Endothelial cell (in vitro differentiated cells): ENCODE results near the gene SOX18. TPM values are rescaled to one million over a fixed set of nuclear protein-coding genes. Genes with fewer than 3 reads are reported as not detected.

ENCODE experiments used
- DNase-seq: peaks from one replicate; pipeline ENCODE4 v3.0.0; 2021; ENCODE audit warnings: low spot score
- H3K27ac Mint-ChIP-seq: one replicate; pipeline ENCODE4 v1.8.0; 2021; ENCODE audit warnings: mixed read lengths, inconsistent platforms; ENCODE audit not compliant: unreplicated experiment
- H3K27me3 Mint-ChIP-seq: one replicate; pipeline ENCODE4 v1.8.0; 2021; ENCODE audit warnings: mild to moderate bottlenecking, moderate library complexity, mixed read lengths, inconsistent platforms; ENCODE audit not compliant: unreplicated experiment
- H3K36me3 Mint-ChIP-seq: one replicate; pipeline ENCODE4 v1.8.0; 2021; ENCODE audit warnings: mild to moderate bottlenecking, low read depth, mixed read lengths, inconsistent platforms; ENCODE audit not compliant: unreplicated experiment
- H3K4me1 Mint-ChIP-seq: one replicate; pipeline ENCODE4 v1.8.0; 2021; ENCODE audit warnings: mild to moderate bottlenecking, mixed read lengths, inconsistent platforms; ENCODE audit not compliant: unreplicated experiment
- H3K4me3 Mint-ChIP-seq: one replicate; pipeline ENCODE4 v1.8.0; 2021; ENCODE audit warnings: mild to moderate bottlenecking, mixed read lengths, inconsistent platforms; ENCODE audit not compliant: unreplicated experiment
- H3K9me3 Mint-ChIP-seq: one replicate; pipeline ENCODE4 v1.8.0; 2021; ENCODE audit warnings: mixed read lengths, inconsistent platforms; ENCODE audit not compliant: unreplicated experiment
- total RNA-seq: library from RNA; stranded (reverse); fragmentation: NEBNext Ultra II Directional; extraction: Animal tissue kit (Norgen Biotek cat#: 25700); gene quantifications from one replicate; pipeline ENCODE4 v1.2.1, GENCODE V29; 2021; ENCODE audit not compliant: unreplicated experiment
- TF ChIP-seq, protein P1 (sequence below): fragments of 200-600 bp; sonication (generic); IDR thresholded peaks from one replicate; pipeline ENCODE4 v1.5.0; 2021; ENCODE audit warnings: antibody characterized with exemption; ENCODE audit not compliant: unreplicated experiment

SOX18 gene
- total RNA-seq, 1 donor from 2014 or later, result 149 TPM

DNA sequence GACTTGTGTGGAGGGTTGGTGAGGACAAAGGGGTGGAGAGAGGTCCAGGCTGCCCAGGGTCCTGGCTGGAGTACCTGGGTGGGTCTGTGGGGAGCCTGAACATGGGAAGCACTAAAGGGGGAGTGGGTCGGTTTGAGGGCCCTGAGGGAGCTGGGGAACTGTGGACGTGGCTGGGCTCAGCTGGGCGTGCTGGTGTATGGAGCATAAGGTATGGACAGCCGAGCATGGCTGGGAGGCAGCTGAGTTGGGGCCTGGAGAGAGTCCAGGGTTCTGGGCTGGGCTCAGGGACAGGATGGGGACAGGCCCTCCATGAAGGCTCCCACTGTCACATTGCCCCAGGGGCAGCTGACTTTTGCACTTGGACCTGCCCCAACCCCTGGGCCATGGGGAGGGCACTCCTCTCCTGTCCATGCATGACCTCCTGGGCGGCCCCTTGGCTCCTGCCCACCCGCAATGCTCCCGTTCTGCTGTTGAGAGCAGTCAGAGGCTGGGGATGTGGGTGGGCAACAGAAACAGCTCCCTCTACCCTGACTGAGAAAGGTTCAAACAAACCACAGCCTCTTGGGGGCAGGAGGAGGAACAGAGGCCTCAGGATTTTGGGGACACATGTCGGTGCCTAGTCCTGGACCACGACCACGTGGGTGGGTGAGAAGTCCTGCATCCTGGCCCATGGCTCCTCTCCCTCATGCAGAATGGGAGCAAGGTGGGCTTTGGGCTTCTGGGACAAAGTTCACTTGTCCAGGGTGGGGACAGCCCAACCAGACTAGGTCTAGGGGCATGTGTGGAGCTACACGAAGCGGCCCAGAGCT lies 9.0 kb downstream of the SOX18 start:
- H3K27ac Mint-ChIP-seq, result peak overlapping the region; percentile 86
- no peaks in the 10 kb centered on the region for H3K9me3 Mint-ChIP-seq
- H3K4me1 Mint-ChIP-seq, result peaks cover 40% of the 10 kb centered on the region
- H3K36me3 Mint-ChIP-seq, result no peaks in the 10 kb centered on the region
- no peak for DNase-seq
- H3K4me3 Mint-ChIP-seq, result peak overlapping the region; percentile 82
- TF ChIP-seq, protein P1, sequence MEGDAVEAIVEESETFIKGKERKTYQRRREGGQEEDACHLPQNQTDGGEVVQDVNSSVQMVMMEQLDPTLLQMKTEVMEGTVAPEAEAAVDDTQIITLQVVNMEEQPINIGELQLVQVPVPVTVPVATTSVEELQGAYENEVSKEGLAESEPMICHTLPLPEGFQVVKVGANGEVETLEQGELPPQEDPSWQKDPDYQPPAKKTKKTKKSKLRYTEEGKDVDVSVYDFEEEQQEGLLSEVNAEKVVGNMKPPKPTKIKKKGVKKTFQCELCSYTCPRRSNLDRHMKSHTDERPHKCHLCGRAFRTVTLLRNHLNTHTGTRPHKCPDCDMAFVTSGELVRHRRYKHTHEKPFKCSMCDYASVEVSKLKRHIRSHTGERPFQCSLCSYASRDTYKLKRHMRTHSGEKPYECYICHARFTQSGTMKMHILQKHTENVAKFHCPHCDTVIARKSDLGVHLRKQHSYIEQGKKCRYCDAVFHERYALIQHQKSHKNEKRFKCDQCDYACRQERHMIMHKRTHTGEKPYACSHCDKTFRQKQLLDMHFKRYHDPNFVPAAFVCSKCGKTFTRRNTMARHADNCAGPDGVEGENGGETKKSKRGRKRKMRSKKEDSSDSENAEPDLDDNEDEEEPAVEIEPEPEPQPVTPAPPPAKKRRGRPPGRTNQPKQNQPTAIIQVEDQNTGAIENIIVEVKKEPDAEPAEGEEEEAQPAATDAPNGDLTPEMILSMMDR, result no peak
- peaks cover 11% of the 10 kb centered on the region for H3K27me3 Mint-ChIP-seq

- Mint-ChIP-seq H3K27me3 (peaks cover 16% of the 10 kb centered on the region), H3K27ac (peak overlapping the region; percentile 86), H3K9me3 (no peaks in the 10 kb centered on the region), H3K4me3 (peak overlapping the region; percentile 82), H3K4me1 (peaks cover 38% of the 10 kb centered on the region), H3K36me3 (no peaks in the 10 kb centered on the region)
- DNase-seq, result peak; percentile 22
- TF ChIP-seq, protein P1, result no peak
Observed at GRCh38 chr20:64039293-64040160, 9.9 kb downstream of the SOX18 start.

GRCh38 chr20:64038565-64039292 lies 10.7 kb downstream of the SOX18 start:
- Mint-ChIP-seq H3K27ac (no peak overlapping the region), H3K27me3 (peaks cover 14% of the 10 kb centered on the region), H3K4me3 (peak overlapping the region; percentile 62), H3K4me1 (peaks cover 35% of the 10 kb centered on the region), H3K9me3 (no peaks in the 10 kb centered on the region), H3K36me3 (no peaks in the 10 kb centered on the region)
- TF ChIP-seq, protein P1, result peak; percentile 68
- peak; percentile 98 for DNase-seq

DNA sequence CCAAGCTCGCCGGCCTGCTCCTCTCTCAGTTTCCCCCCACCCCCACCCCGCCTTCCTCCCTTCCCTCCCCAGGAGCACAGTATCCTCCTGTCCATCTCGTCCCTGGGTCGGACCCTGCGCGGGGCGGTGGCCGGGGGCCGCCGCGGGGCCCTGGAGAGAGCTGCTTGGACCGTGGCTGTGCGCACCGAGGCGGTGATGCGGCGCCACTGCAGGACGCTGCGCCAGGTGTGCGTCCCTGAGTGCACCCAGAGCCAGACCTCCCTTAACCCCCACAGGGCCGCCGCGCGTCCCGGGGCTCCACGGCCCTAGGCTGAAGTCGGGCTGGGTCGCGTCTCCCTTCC lies 11.2 kb downstream of the SOX18 start:
- peaks cover 32% of the 10 kb centered on the region for H3K4me1 Mint-ChIP-seq
- no peak overlapping the region for H3K27ac Mint-ChIP-seq
- H3K36me3 Mint-ChIP-seq, result no peaks in the 10 kb centered on the region
- H3K27me3 Mint-ChIP-seq, result peaks cover 11% of the 10 kb centered on the region
- no peak for DNase-seq
- no peak overlapping the region for H3K4me3 Mint-ChIP-seq
- TF ChIP-seq, protein P1, result no peak
- H3K9me3 Mint-ChIP-seq, result no peaks in the 10 kb centered on the region
